ENCODE data around the gene DOK3. TPM values are rescaled to one million over a fixed set of nuclear protein-coding genes. Genes with fewer than 3 reads are reported as not detected.
A peak's percentile ranks its signal among the peaks of the same experiment; 100 is the strongest.

The DOK3 gene
- total RNA-seq, 1 experiment from 2014 or later: 16.4 TPM

GRCh38 chr5:177474002-177474476, 35.6 kb downstream of the DOK3 start:
- peaks cover 24% of the 10 kb centered on the region; the same call in 1 of the 2 replicates for H3K4me1 ChIP-seq (ENCODE audit: insufficient read depth, low read length)
- no peak overlapping the region for H3T11ph ChIP-seq (ENCODE audit: low read length)
- H4K20me1 ChIP-seq (ENCODE audit: control insufficient read depth, insufficient read depth, insufficient read length): no peaks in the 10 kb centered on the region
- Mint-ChIP-seq H3K27ac (peak overlapping the region; percentile 32 to 86 (median 70); a peak in 5 of 7 replicates), H3K4me3 (peak overlapping the region; percentile 59 to 81), H3K36me3 (ENCODE audit: insufficient read depth in 1 of 3, low read depth in 3 of 3) (peaks cover 19 to 35% (median 34%) of the 10 kb centered on the region in 3 experiments; a peak in 6 of 7 replicates), H3K27me3 (ENCODE audit: low read depth) (no peaks in the 10 kb centered on the region; the same call in 1 of the 2 replicates), H3K4me1 (peaks cover 44 to 64% of the 10 kb centered on the region in 2 experiments), H3K9me3 (no peaks in the 10 kb centered on the region)
- no peaks in the 10 kb centered on the region for H3K9me3 ChIP-seq (ENCODE audit: control insufficient read depth, low read depth, low read length)
- TF ChIP-seq CTCF (conservative IDR thresholded peaks at IDR 0.05): no peak
- H4K91ac ChIP-seq (ENCODE audit: insufficient read length, low read depth, low read length): no peak overlapping the region
- H3K4me2 ChIP-seq (ENCODE audit: insufficient read depth, insufficient read length, low read length): peak overlapping the region; percentile 61
- no peak overlapping the region for H2BK12ac ChIP-seq (ENCODE audit: insufficient read length, low read depth, low read length)
- H4K8ac ChIP-seq (replicated peaks; ENCODE audit: insufficient read length, low read depth, low read length): no peak overlapping the region
- H2BK20ac ChIP-seq (ENCODE audit: low read depth, low read length, poor library complexity, severe bottlenecking): no peak overlapping the region
- H3K9ac ChIP-seq (ENCODE audit: extremely low read depth, insufficient read length, low read length): no peak overlapping the region
- no peak overlapping the region for H2BK120ac ChIP-seq (ENCODE audit: low read depth, low read length, poor library complexity, severe bottlenecking)
- no peak overlapping the region for H3K23ac ChIP-seq (ENCODE audit: insufficient read length, low read depth, low read length)
- DNase-seq: no peak
- no peak overlapping the region for H2BK15ac ChIP-seq (ENCODE audit: low read depth, low read length)
- H3K14ac ChIP-seq (ENCODE audit: insufficient read depth, low read length): peak overlapping the region; percentile 18; the same call in 1 of the 2 replicates
- H2AK5ac ChIP-seq (ENCODE audit: insufficient read length, low read length): no peak overlapping the region
- H4K5ac ChIP-seq (ENCODE audit: insufficient read length, low read depth, low read length): no peak overlapping the region
- no peak overlapping the region for H3K56ac ChIP-seq (ENCODE audit: insufficient read length, low read depth, low read length)
- peaks cover 10% of the 10 kb centered on the region for H3K79me1 ChIP-seq (ENCODE audit: insufficient read depth, low read depth, low read length, poor library complexity, severe bottlenecking)
- no CpG with 5 or more reads among the region's 7 CpGs for WGBS (ENCODE audit: extremely low coverage, insufficient read length, low lambda C conversion rate)
- peaks cover 4% of the 10 kb centered on the region for H3K23me2 ChIP-seq (ENCODE audit: insufficient read length, low read depth, low read length, poor library complexity, severe bottlenecking)
- H3K27ac ChIP-seq (ENCODE audit: insufficient read length, low read depth, low read length): no peak overlapping the region
- no peak overlapping the region for H2BK5ac ChIP-seq (ENCODE audit: insufficient read length, low read length)
- H3K18ac ChIP-seq (ENCODE audit: insufficient read length, low read depth, low read length): no peak overlapping the region
- H2AFZ ChIP-seq (ENCODE audit: low read length): no peak overlapping the region
- H3K79me2 ChIP-seq (ENCODE audit: insufficient read depth, low read length): peaks cover 26% of the 10 kb centered on the region; the same call in 1 of the 2 replicates
- no peak overlapping the region for H3K4ac ChIP-seq (ENCODE audit: low read depth, low read length)
- no peaks in the 10 kb centered on the region for H3K27me3 ChIP-seq (ENCODE audit: insufficient read depth, low read length)
